HG02571 (cell line): ENCODE data around the gene MCRIP2.

Experiments used
- ATAC-seq: cut with Tn5 transposase; IDR thresholded peaks from one replicate; pipeline ENCODE4 v1.9.1; 2021; ENCODE audit warnings: mild to moderate bottlenecking, moderate library complexity; ENCODE audit not compliant: unreplicated experiment

The MCRIP2 gene

DNA sequence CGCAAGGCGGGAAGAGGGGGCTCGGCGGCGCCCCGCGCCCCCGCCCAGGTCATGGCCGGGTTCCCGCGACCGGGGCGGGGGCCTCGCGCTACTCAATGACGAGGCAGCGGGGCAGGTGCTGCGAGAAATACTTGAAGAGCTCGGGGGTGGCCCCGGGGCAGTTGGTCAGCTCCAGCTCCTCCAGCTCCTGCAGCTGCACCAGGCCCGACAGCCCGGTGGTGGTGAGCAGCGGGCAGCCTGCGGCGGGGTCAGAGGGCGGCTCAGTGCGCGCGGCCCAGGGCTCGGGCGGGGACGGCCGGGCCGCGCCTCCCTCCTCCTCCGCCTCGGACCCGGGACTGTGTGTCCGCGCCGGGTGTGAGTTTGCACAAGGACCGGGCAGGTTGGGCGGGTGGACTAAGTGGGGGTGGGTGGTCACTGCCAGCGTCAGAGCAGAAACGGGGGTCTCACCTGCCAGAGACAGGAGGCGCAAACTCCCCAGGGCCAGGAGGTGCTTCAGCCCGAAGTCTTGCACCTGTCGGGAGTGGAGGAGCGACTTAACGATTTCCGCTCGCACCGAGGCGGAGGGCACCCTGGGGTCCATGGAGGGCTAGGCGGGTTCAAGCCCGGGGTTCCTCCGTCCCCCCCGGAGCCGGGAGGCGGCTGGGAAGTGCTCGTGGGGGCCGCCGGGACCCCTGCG is 52.7 kb downstream of the MCRIP2 start:
- ATAC-seq = no peak

- no peak for ATAC-seq
Observed at GRCh38 chr16:694863-695354, 53.3 kb downstream of the MCRIP2 start.

DNA sequence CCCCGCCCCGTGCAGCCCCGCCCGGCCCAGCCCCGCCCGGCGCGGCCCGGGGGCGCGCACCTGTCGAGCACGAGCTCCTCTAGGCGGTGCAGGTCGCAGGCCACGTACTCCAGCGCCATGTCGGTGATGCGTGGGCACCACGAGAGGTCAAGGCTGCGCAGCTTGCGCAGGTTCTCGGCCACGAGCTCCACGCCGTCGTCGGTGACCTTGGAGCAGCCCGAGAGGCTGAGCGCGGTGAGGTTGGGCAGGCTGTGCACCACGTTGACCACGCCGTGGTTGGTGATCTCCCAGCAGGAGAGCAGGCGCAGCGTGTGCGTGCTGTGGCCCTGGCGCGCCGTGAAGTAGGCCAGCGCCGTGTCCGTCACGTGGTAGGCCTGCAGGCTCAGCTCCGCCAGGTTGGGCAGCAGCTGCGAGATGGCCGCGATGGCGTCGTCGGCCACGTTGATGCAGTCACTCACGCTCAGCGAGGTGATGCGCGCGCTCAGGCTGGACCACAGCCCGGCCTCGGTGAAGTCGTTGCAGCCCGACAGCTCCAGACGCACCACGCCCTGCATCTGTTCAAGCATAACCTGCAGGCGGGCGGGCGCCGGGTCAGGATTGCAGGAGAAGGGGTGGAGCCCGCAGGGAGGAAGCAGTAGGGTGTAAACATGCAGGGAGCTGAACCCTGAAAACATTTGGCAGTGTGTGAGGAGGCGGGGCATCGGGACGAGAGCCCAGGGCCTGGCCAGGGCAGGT is 53.9 kb downstream of the MCRIP2 start:
- ATAC-seq = no peak
